Fibroblast of skin of scalp (primary cell): ENCODE results near the gene NLGN1.

Source experiments
- DNase-seq: peaks from one replicate; pipeline ENCODE4 v3.0.0-alpha.2; 2013

The NLGN1 gene

GRCh38 chr3:174308736-174309135 lies 911.2 kb downstream of the NLGN1 start:
- no peak for DNase-seq

GRCh38 chr3:174310475-174310983 lies 913.0 kb downstream of the NLGN1 start:
- no peak for DNase-seq

GRCh38 chr3:174315225-174315624 lies 917.7 kb downstream of the NLGN1 start:
- no peak for DNase-seq

GRCh38 chr3:174317005-174317404 lies 919.5 kb downstream of the NLGN1 start:
- no peak for DNase-seq

- no peak for DNase-seq
These were observed 920.6 kb downstream of the NLGN1 start for GRCh38 chr3:174318181-174318580.

GRCh38 chr3:174321548-174321947 lies 924.0 kb downstream of the NLGN1 start:
- DNase-seq = no peak

- DNase-seq = no peak
These were observed 925.2 kb downstream of the NLGN1 start for GRCh38 chr3:174322789-174323188.

- DNase-seq = no peak
These were observed 927.6 kb downstream of the NLGN1 start for GRCh38 chr3:174325171-174325570.

- DNase-seq = peak; percentile 91
These were observed 928.5 kb downstream of the NLGN1 start for GRCh38 chr3:174325834-174326700.

GRCh38 chr3:174329321-174329720 lies 931.8 kb downstream of the NLGN1 start:
- DNase-seq = peak; percentile 92

- DNase-seq = peak; percentile 98
These were observed 932.8 kb downstream of the NLGN1 start for GRCh38 chr3:174330303-174330702.

- DNase-seq = no peak
These were observed 933.7 kb downstream of the NLGN1 start for GRCh38 chr3:174331095-174331800.

- DNase-seq = no peak
These were observed 934.8 kb downstream of the NLGN1 start for GRCh38 chr3:174332391-174332790.

GRCh38 chr3:174333640-174334039 lies 936.1 kb downstream of the NLGN1 start:
- DNase-seq = no peak

- DNase-seq = no peak
These were observed 936.6 kb downstream of the NLGN1 start for GRCh38 chr3:174334111-174334510.

- no peak for DNase-seq
These were observed 937.8 kb downstream of the NLGN1 start for GRCh38 chr3:174335324-174335723.

- no peak for DNase-seq
These were observed 938.4 kb downstream of the NLGN1 start for GRCh38 chr3:174335910-174336309.
